ENCODE measurements around the gene TMC3. TPM values are rescaled to one million over a fixed set of nuclear protein-coding genes. Genes with fewer than 3 reads are reported as not detected.
"Not testable (repeated sequence)": the region's sequence is repeated elsewhere in the genome, so short reads cannot be mapped to it uniquely, and the experiment has no call there.

Gene TMC3
- total RNA-seq, 2 donors from 2014 or later: not detected

GRCh38 chr15:81357180-81357686 lies 16.8 kb downstream of the TMC3 start:
- no peak for DNase-seq (ENCODE audit: low spot score)
- intact Hi-C loops (cut with DNase I): no loop called here

GRCh38 chr15:81356252-81356651 lies 17.8 kb downstream of the TMC3 start:
- intact Hi-C loops (cut with DNase I): no loop called here
- no peak for DNase-seq (ENCODE audit: low spot score)

GRCh38 chr15:81351651-81352050 lies 22.4 kb downstream of the TMC3 start:
- no peak for DNase-seq (ENCODE audit: low spot score)

GRCh38 chr15:81349271-81349670 lies 24.7 kb downstream of the TMC3 start:
- DNase-seq (ENCODE audit: low spot score): no peak
- intact Hi-C loops (cut with DNase I): no loop called here

More at GRCh38 chr15:81351651-81352050, 22.4 kb downstream of the TMC3 start:
- intact Hi-C loops (cut with DNase I): no loop called here

- intact Hi-C loops (cut with DNase I); DNase-seq (ENCODE audit: low spot score): not testable (repeated sequence)
Observed at GRCh38 chr15:81348691-81349090, 25.3 kb downstream of the TMC3 start.

- DNase-seq (ENCODE audit: low spot score): no peak
- intact Hi-C loops (cut with DNase I): no loop called here
Observed at GRCh38 chr15:81347910-81348309, 26.1 kb downstream of the TMC3 start.

- DNase-seq (ENCODE audit: low spot score): no peak
- intact Hi-C loops (cut with DNase I): no loop called here
Observed at GRCh38 chr15:81346611-81347010, 27.4 kb downstream of the TMC3 start.

- intact Hi-C loops (cut with DNase I): no loop called here
- no peak for DNase-seq (ENCODE audit: low spot score)
Observed at GRCh38 chr15:81343371-81343770, 30.6 kb downstream of the TMC3 start.

GRCh38 chr15:81341351-81341750 lies 32.7 kb downstream of the TMC3 start:
- no peak for DNase-seq (ENCODE audit: low spot score)
- intact Hi-C loops (cut with DNase I): no loop called here

- intact Hi-C loops (cut with DNase I): loop anchor here in 1 of 2 donors (5.0 kb wide), 1 partner anchor 63 kb away; no protein-coding TSS in a partner anchor
- no peak for DNase-seq (ENCODE audit: low spot score)
Observed at GRCh38 chr15:81339851-81340250, 34.2 kb downstream of the TMC3 start.

- DNase-seq (ENCODE audit: low spot score): no peak
- intact Hi-C loops (cut with DNase I): loop anchor here in 1 of 2 donors (5.0 kb wide), 1 partner anchor 62 kb away; no protein-coding TSS in a partner anchor
Observed at GRCh38 chr15:81339321-81339720, 34.7 kb downstream of the TMC3 start.

GRCh38 chr15:81338170-81339007 lies 35.6 kb downstream of the TMC3 start:
- intact Hi-C loops (cut with DNase I): loop anchor here in 1 of 2 donors (5.0 kb wide), 1 partner anchor 61 kb away; no protein-coding TSS in a partner anchor
- peak; percentile 86 for DNase-seq (ENCODE audit: low spot score)

- intact Hi-C loops (cut with DNase I): loop anchor here in 1 of 2 donors (5.0 kb wide), 1 partner anchor 60 kb away; no protein-coding TSS in a partner anchor
- DNase-seq (ENCODE audit: low spot score): no peak
Observed at GRCh38 chr15:81337713-81338157, 36.3 kb downstream of the TMC3 start.

GRCh38 chr15:81337241-81337640 lies 36.8 kb downstream of the TMC3 start:
- no peak for DNase-seq (ENCODE audit: low spot score)
- intact Hi-C loops (cut with DNase I): loop anchor here in 1 of 2 donors (5.0 kb wide), 1 partner anchor 60 kb away; no protein-coding TSS in a partner anchor

- intact Hi-C loops (cut with DNase I): loop anchor here in 1 of 2 donors (5.0 kb wide), 1 partner anchor 59 kb away; no protein-coding TSS in a partner anchor
- no peak for DNase-seq (ENCODE audit: low spot score)
Observed at GRCh38 chr15:81336568-81336967, 37.4 kb downstream of the TMC3 start.

GRCh38 chr15:81335631-81336030 lies 38.4 kb downstream of the TMC3 start:
- intact Hi-C loops (cut with DNase I): loop anchor here in 1 of 2 donors (5.0 kb wide), 1 partner anchor 58 kb away; no protein-coding TSS in a partner anchor
- no peak for DNase-seq (ENCODE audit: low spot score)

GRCh38 chr15:81334768-81335435 lies 39.1 kb downstream of the TMC3 start:
- intact Hi-C loops (cut with DNase I): loop anchor here in 1 of 2 donors (5.0 kb wide), 1 partner anchor 58 kb away; no protein-coding TSS in a partner anchor
- no peak for DNase-seq (ENCODE audit: low spot score)

GRCh38 chr15:81333363-81333762 lies 40.6 kb downstream of the TMC3 start:
- intact Hi-C loops (cut with DNase I): no loop called here
- DNase-seq (ENCODE audit: low spot score): no peak

- intact Hi-C loops (cut with DNase I): no loop called here
- DNase-seq (ENCODE audit: low spot score): no peak
Observed at GRCh38 chr15:81332326-81332725, 41.7 kb downstream of the TMC3 start.

- intact Hi-C loops (cut with DNase I): no loop called here
- no peak for DNase-seq (ENCODE audit: low spot score)
Observed at GRCh38 chr15:81331600-81331999, 42.4 kb downstream of the TMC3 start.

Data from posterior vena cava (tissue), 2 donors.